HG02798 (cell line): Measurements from ENCODE around the gene DYNLRB2.

ENCODE experiments used
- ATAC-seq: cut with Tn5 transposase; IDR thresholded peaks from one replicate; pipeline ENCODE4 v1.9.1; 2021; ENCODE audit warnings: mild to moderate bottlenecking; ENCODE audit not compliant: unreplicated experiment, poor library complexity

DYNLRB2 gene

DNA sequence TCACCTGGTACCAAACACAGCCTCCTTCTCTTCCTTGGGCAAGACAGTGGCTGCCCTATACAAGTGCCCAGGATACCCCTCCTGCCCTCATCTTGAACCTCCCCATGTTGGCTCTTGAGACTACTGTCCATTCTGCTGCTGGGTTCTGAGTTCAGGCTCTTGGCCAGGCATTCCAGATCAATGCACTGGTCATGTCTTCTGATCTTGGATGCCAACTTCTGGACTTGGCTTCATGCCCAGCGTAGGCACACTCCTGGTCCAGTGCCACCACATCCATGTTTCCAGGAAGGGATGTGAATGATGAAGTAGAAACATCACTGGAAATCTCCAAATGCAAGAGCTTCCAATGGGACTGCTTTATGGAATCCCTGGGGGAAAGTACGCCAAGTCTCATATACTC, 51.5 kb downstream of the DYNLRB2 start:
- ATAC-seq: no peak

DNA sequence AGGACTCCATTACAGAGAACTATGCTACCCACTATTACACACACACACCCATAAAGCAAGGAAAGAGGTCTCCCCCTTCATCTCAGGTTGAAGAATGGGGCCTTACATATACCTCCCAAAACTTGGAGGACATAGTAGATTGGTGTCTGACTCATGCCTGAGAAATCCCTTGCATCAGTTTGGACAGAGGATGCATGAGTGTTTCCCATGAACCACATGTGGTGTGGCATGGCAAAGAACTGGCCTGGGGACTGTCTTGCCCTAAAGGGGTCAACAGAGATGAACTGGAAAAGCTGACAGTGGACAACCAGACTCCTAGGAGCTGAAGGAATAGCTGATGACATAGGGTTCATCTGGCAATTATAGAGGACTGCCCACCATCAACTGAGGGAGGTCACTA, 54.0 kb downstream of the DYNLRB2 start:
- ATAC-seq: no peak

DNA sequence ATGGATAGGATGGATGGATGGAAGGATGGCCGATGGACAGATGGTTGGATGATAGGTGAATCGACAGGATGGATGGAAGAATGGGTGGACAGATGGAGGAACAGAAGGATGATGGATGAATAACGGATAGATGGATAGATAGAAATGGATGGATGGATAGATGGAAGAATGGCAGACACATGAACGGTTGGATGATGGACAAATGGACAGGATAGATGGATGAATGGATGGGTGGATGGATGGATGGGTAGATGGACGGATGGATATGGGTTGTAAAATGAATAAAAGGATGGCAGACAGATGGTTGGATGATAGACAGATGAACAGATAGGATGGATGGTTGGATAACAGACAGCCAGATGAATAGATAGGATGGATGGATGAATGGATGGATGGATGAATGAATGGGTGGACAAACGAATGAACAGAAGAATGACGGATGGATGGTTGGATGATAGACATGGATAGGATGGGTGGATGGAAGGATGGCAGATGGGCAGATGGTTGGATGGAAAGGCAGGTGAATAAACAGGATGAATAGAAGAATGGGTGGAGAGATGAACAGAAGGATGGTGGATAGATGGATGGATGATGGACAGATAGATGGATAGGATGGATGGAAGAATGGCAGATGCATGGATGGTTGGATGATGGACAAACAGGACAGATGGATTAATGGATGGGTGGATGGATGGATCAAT, 55.9 kb downstream of the DYNLRB2 start:
- ATAC-seq: no peak

DNA sequence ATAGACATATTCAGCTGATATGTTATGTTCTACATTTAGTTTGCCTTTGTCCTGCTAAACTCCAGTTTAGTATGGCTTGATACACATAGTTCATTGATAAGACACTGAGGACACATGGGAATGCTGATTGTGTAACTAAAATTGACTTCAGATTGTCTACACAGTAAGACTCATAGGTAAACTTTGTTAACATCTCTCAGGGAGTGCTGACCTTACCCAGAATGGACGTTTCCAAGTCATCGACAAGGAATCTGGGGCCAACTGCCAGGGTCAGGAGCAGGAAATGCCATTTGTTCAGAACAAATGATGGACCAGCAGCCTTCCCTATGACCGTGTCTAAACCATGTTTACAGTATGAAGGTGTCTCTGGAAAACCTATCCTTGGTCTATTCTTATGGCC, 58.7 kb downstream of the DYNLRB2 start:
- ATAC-seq: no peak
